Fibroblast of skin of back (primary cell): ENCODE results near the gene DGKD.
A peak's percentile ranks its signal among the peaks of the same experiment; 100 is the strongest.

ENCODE experiments used
- DNase-seq: peaks from one replicate; pipeline ENCODE4 v3.0.0-alpha.2; 2013

DGKD gene

GRCh38 chr2:233480490-233481202 is 126.4 kb downstream of the DGKD start:
- no peak for DNase-seq

GRCh38 chr2:233481368-233482142 is 127.3 kb downstream of the DGKD start:
- DNase-seq = no peak

GRCh38 chr2:233482616-233483015 is 128.3 kb downstream of the DGKD start:
- no peak for DNase-seq

- no peak for DNase-seq
Measured at GRCh38 chr2:233485726-233486125, 131.4 kb downstream of the DGKD start.

- DNase-seq = no peak
Measured at GRCh38 chr2:233486357-233486756, 132.1 kb downstream of the DGKD start.

- peak; percentile 96 for DNase-seq
Measured at GRCh38 chr2:233486778-233487552, 132.7 kb downstream of the DGKD start.

- no peak for DNase-seq
Measured at GRCh38 chr2:233487748-233488345, 133.6 kb downstream of the DGKD start.

- DNase-seq = no peak
Measured at GRCh38 chr2:233489143-233489542, 134.8 kb downstream of the DGKD start.

GRCh38 chr2:233489666-233490065 is 135.4 kb downstream of the DGKD start:
- no peak for DNase-seq

GRCh38 chr2:233490831-233491230 is 136.5 kb downstream of the DGKD start:
- no peak for DNase-seq

GRCh38 chr2:233491326-233491725 is 137.0 kb downstream of the DGKD start:
- DNase-seq = no peak

GRCh38 chr2:233492078-233492477 is 137.8 kb downstream of the DGKD start:
- DNase-seq = no peak

GRCh38 chr2:233492751-233493150 is 138.5 kb downstream of the DGKD start:
- DNase-seq = no peak

- no peak for DNase-seq
Measured at GRCh38 chr2:233495503-233496496, 141.5 kb downstream of the DGKD start.

- no peak for DNase-seq
Measured at GRCh38 chr2:233497692-233498091, 143.4 kb downstream of the DGKD start.

GRCh38 chr2:233498126-233498525 is 143.8 kb downstream of the DGKD start:
- DNase-seq = no peak

GRCh38 chr2:233499928-233500327 is 145.6 kb downstream of the DGKD start:
- DNase-seq = no peak

GRCh38 chr2:233501198-233502076 is 147.1 kb downstream of the DGKD start:
- DNase-seq = peak; percentile 70

GRCh38 chr2:233503481-233503880 is 149.2 kb downstream of the DGKD start:
- DNase-seq = no peak

GRCh38 chr2:233503947-233504637 is 149.8 kb downstream of the DGKD start:
- no peak for DNase-seq
